Prostate gland (tissue), 2 donors: ENCODE results near the gene MAP3K20. TPM values are rescaled to one million over a fixed set of nuclear protein-coding genes. Genes with fewer than 3 reads are reported as not detected.
A peak's percentile ranks its signal among the peaks of the same experiment; 100 is the strongest.
"Not testable (repeated sequence)": the region's sequence is repeated elsewhere in the genome, so short reads cannot be mapped to it uniquely, and the experiment has no call there.

Experiments
- DNase-seq: peaks from one replicate; pipeline ENCODE4 v3.0.0-alpha.2; 2019; ENCODE audit warnings: low spot score
- H3K27ac ChIP-seq, 2 donors: fragments of 200-600 bp; sonication (generic); 2 replicates each; pipeline ENCODE4 v1.5.1; 2017 to 2019
- H3K27me3 ChIP-seq: fragments of 200-600 bp; sonication (generic); replicated peaks from 2 replicates; pipeline ENCODE4 v1.5.1; 2019; ENCODE audit not compliant: insufficient read depth
- H3K36me3 ChIP-seq, 2 donors: fragments of 200-600 bp; sonication (generic); 1 replicate in 1 of 2; 2 replicates in 1 of 2; pipeline versions ENCODE4 v1.5.1 to v1.8.1; 2017 to 2019
- H3K4me1 ChIP-seq: fragments of 200-600 bp; sonication (generic); replicated peaks from 2 replicates; pipeline ENCODE4 v1.5.1; 2019
- H3K4me3 ChIP-seq, 2 donors: fragments of 200-600 bp; sonication (generic); 2 replicates each; pipeline ENCODE4 v1.5.1; 2017 to 2019
- H3K9me3 ChIP-seq: fragments of 200-600 bp; sonication (generic); 2 replicates; pipeline ENCODE4 v1.5.1; 2017
- POLR2A ChIP-seq: fragments of 450-650 bp; IDR thresholded peaks from one replicate; pipeline ENCODE4 v1.6.1; 2016; ENCODE audit warnings: antibody characterized with exemption, mild to moderate bottlenecking
- POLR2AphosphoS5 ChIP-seq: sonication (generic); formaldehyde crosslinking; IDR thresholded peaks from one replicate; pipeline ENCODE4 v1.6.1; 2017; ENCODE audit warnings: antibody characterized with exemption
- WGBS: methylation state at CpG from one replicate; pipeline ENCODE4 v1.1.5; 2018; 5-methylcytosine and 5-hydroxymethylcytosine counted together
- intact Hi-C: fragments of 100-400 bp; cut with DNase I; formaldehyde crosslinking; loops from one replicate; pipeline ENCODE4 v1.14.2; 2022
- total RNA-seq, 2 donors: library from RNA; depleted of rRNA; stranded (reverse); fragments of >200 nt; gene quantifications; one replicate each; pipeline ENCODE4 v1.1.0, GENCODE V29; 2016
- TF ChIP-seq, protein P1 (sequence below), 4 experiments: fragments of 200-600 bp in 2 of 4; fragments of 450-650 bp in 2 of 4; sonication (generic) in 2 of 4; IDR thresholded peaks; 1 replicate in 3 of 4; 2 replicates in 1 of 4; pipeline ENCODE4 v1.5.1; 2016 to 2019; ENCODE audit warnings: antibody characterized with exemption in 4 of 4, mild to moderate bottlenecking in 2 of 4, moderate library complexity in 2 of 4

MAP3K20 gene
- total RNA-seq, 2 donors from 2014 or later = 28.9 to 48.8 TPM

DNA sequence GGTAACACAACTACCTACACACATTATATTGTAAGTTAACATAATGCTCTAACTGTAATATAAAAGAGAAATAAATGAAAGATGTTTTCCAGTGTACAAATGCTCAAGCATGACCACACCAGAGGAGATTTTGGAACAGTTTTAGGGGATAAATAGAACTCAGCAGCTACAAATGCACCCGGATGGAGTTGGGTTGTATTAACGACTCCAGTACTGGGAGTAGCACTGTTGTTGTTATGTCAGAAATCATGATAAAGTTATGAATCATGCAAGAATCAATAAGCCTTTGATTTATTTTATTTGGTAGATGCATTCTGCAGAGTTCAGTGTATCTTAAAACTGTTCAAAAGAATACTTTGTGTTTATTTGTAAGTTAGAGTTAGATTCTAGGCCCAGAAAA is 126.9 kb downstream of the MAP3K20 start:
- no peaks in the 10 kb centered on the region for H3K27me3 ChIP-seq
- H3K4me3 ChIP-seq = no peak overlapping the region
- TF ChIP-seq POLR2AphosphoS5 = no peak
- TF ChIP-seq POLR2A = no peak
- TF ChIP-seq, protein P1, sequence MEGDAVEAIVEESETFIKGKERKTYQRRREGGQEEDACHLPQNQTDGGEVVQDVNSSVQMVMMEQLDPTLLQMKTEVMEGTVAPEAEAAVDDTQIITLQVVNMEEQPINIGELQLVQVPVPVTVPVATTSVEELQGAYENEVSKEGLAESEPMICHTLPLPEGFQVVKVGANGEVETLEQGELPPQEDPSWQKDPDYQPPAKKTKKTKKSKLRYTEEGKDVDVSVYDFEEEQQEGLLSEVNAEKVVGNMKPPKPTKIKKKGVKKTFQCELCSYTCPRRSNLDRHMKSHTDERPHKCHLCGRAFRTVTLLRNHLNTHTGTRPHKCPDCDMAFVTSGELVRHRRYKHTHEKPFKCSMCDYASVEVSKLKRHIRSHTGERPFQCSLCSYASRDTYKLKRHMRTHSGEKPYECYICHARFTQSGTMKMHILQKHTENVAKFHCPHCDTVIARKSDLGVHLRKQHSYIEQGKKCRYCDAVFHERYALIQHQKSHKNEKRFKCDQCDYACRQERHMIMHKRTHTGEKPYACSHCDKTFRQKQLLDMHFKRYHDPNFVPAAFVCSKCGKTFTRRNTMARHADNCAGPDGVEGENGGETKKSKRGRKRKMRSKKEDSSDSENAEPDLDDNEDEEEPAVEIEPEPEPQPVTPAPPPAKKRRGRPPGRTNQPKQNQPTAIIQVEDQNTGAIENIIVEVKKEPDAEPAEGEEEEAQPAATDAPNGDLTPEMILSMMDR (IDR thresholded peaks at IDR 0.05) = no peak
- no peak overlapping the region for H3K27ac ChIP-seq
- H3K36me3 ChIP-seq = no peaks in the 10 kb centered on the region
- intact Hi-C loops = no loop called here
- DNase-seq = no peak
- no peaks in the 10 kb centered on the region for H3K9me3 ChIP-seq
- no peaks in the 10 kb centered on the region for H3K4me1 ChIP-seq
- WGBS = 73% methylated on average over 2 of the region's 2 CpGs

GRCh38 chr2:173204316-173204715 is 128.7 kb downstream of the MAP3K20 start:
- Histone ChIP-seq H3K9me3 (no peaks in the 10 kb centered on the region), H3K4me3 (no peak overlapping the region), H3K4me1 (no peaks in the 10 kb centered on the region), H3K27me3 (no peaks in the 10 kb centered on the region), H3K27ac (no peak overlapping the region), H3K36me3 (no peaks in the 10 kb centered on the region)
- WGBS = 32% methylated on average over 2 of the region's 2 CpGs
- intact Hi-C loops = no loop called here
- TF ChIP-seq POLR2A = no peak
- DNase-seq = no peak

GRCh38 chr2:173205375-173205774 is 129.7 kb downstream of the MAP3K20 start:
- Histone ChIP-seq H3K4me3 (no peak overlapping the region), H3K4me1 (no peaks in the 10 kb centered on the region), H3K27me3 (no peaks in the 10 kb centered on the region), H3K9me3 (no peaks in the 10 kb centered on the region), H3K36me3 (no peaks in the 10 kb centered on the region), H3K27ac (no peak overlapping the region)
- intact Hi-C loops = loop anchor here (5.0 kb wide), 1 partner anchor 113 kb away; no protein-coding TSS in a partner anchor
- WGBS = 21% methylated on average over 2 of the region's 2 CpGs
- peak; percentile 90 for TF ChIP-seq POLR2AphosphoS5
- TF ChIP-seq POLR2A = no peak
- peak; percentile 63 for DNase-seq

- DNase-seq, H3K27me3 ChIP-seq, H3K36me3 ChIP-seq, H3K4me1 ChIP-seq, H3K4me3 ChIP-seq, H3K27ac ChIP-seq, H3K9me3 ChIP-seq: not testable (repeated sequence)
- intact Hi-C loops = loop anchor here (5.0 kb wide), 1 partner anchor 115 kb away; no protein-coding TSS in a partner anchor
- WGBS = 51% methylated on average over 9 of the region's 9 CpGs
Measured at GRCh38 chr2:173207124-173207523, 131.5 kb downstream of the MAP3K20 start.

- WGBS = 12% methylated on average over 8 of the region's 8 CpGs
- Histone ChIP-seq H3K4me1 (no peaks in the 10 kb centered on the region), H3K36me3 (no peaks in the 10 kb centered on the region), H3K27me3 (no peaks in the 10 kb centered on the region), H3K9me3 (no peaks in the 10 kb centered on the region), H3K4me3 (no peak overlapping the region), H3K27ac (peak overlapping the region; percentile 50 to 66)
- DNase-seq = peak; percentile 83
- TF ChIP-seq POLR2A (no peak), POLR2AphosphoS5 (peak; percentile 92)
- TF ChIP-seq, protein P1 (IDR thresholded peaks at IDR 0.05) = peak; percentile 83 to 92 (median 90)
- intact Hi-C loops = loop anchor here (1.0 to 5.0 kb wide), 3 partner anchors 77 to 183 kb away; partner anchors contain the start of gene MAP3K20
Measured at GRCh38 chr2:173210270-173211196, 134.9 kb downstream of the MAP3K20 start.

DNA sequence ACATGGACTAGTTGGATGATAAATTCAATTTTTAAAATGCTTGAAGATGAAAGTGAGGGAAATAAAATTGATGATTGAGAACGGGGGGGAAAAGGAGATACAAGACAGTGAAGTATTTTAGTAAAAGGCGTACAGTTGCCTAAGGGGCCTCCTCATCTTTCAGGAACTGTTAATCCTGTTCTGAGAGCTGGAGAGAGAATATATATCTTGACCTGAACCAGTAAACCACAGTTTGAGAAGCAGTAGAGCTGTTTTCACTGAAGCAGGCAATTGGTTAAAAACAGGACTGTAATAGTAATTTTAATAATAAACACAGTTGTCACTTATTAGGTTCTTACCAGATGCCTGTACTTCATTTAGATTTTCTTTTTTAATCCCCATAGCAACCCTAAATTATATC is 137.5 kb downstream of the MAP3K20 start:
- H3K27ac ChIP-seq = no peak overlapping the region
- no peaks in the 10 kb centered on the region for H3K27me3 ChIP-seq
- no peak for TF ChIP-seq POLR2AphosphoS5
- TF ChIP-seq POLR2A = no peak
- TF ChIP-seq, protein P1 (IDR thresholded peaks at IDR 0.05) = no peak
- no peaks in the 10 kb centered on the region for H3K9me3 ChIP-seq
- 87% methylated on average over 2 of the region's 2 CpGs for WGBS
- no peaks in the 10 kb centered on the region for H3K4me1 ChIP-seq
- no peak for DNase-seq
- H3K36me3 ChIP-seq = no peaks in the 10 kb centered on the region
- intact Hi-C loops = loop anchor here (5.0 kb wide), 1 partner anchor 74 kb away; no protein-coding TSS in a partner anchor
- no peak overlapping the region for H3K4me3 ChIP-seq
